Smooth muscle cell (in vitro differentiated cells): Measurements from ENCODE around the gene ESPL1. TPM values are rescaled to one million over a fixed set of nuclear protein-coding genes. Genes with fewer than 3 reads are reported as not detected.

ENCODE experiments used
- DNase-seq: peaks from one replicate; lab custom pipeline; 2025; ENCODE audit not compliant: unreplicated experiment; lab: John Stamatoyannopoulos, UW
- H2AFZ ChIP-seq: fragments of 200-600 bp; sonication (generic); 2 replicates; pipeline ENCODE4 v1.6.0; 2016; ENCODE audit warnings: antibody characterized with exemption, low read depth, mild to moderate bottlenecking
- H3F3A ChIP-seq: fragments of 200-600 bp; sonication (generic); 2 replicates; pipeline ENCODE4 v1.6.0; 2017; ENCODE audit warnings: antibody characterized with exemption, low read depth
- H3K27ac ChIP-seq: fragments of 200-600 bp; sonication (generic); 2 replicates; pipeline ENCODE4 v1.5.1; 2016; ENCODE audit warnings: low read depth, mild to moderate bottlenecking
- H3K27me3 ChIP-seq: fragments of 200-600 bp; sonication (generic); 2 replicates; pipeline ENCODE4 v1.6.1; 2016; ENCODE audit warnings: low read depth, mild to moderate bottlenecking
- H3K36me3 ChIP-seq: fragments of 200-600 bp; sonication (generic); 2 replicates; pipeline ENCODE4 v1.5.1; 2016; ENCODE audit warnings: low read depth
- H3K4me1 ChIP-seq: fragments of 200-600 bp; sonication (generic); 2 replicates; pipeline ENCODE4 v1.5.1; 2016; ENCODE audit warnings: low read depth
- H3K4me2 ChIP-seq: fragments of 200-600 bp; sonication (generic); 2 replicates; pipeline ENCODE4 v1.6.0; 2016; ENCODE audit warnings: mild to moderate bottlenecking
- H3K4me3 ChIP-seq: fragments of 200-600 bp; sonication (generic); 2 replicates; pipeline ENCODE4 v1.5.1; 2016; ENCODE audit warnings: mild to moderate bottlenecking
- H3K79me2 ChIP-seq: fragments of 200-600 bp; sonication (generic); 2 replicates; pipeline ENCODE4 v1.6.0; 2016; ENCODE audit warnings: low read depth, mild to moderate bottlenecking
- H3K9ac ChIP-seq: fragments of 200-600 bp; sonication (generic); 2 replicates; pipeline ENCODE4 v1.6.0; 2016; ENCODE audit warnings: low read depth
- H3K9me3 ChIP-seq: fragments of 200-600 bp; sonication (generic); replicated peaks from 2 replicates; pipeline ENCODE4 v1.5.1; 2016; ENCODE audit warnings: low read depth
- H4K20me1 ChIP-seq: fragments of 200-600 bp; sonication (generic); 2 replicates; pipeline ENCODE4 v1.6.0; 2016; ENCODE audit warnings: low read depth
- WGBS: methylation state at CpG from one replicate; pipeline ENCODE4 v1.1.7; 2016; ENCODE audit warnings: low lambda C conversion rate; 5-methylcytosine and 5-hydroxymethylcytosine counted together
- polyA plus RNA-seq: library from polyadenylated mRNA; unstranded; fragments of >200 nt; fragmentation: Nextera tagmentation; extraction: Ambion mirVana; gene quantifications from 2 replicates; pipeline ENCODE4 v1.2.1, GENCODE V29; 2016
- total RNA-seq: library from RNA; depleted of rRNA; stranded (reverse); fragments of >200 nt; gene quantifications from 2 replicates; pipeline ENCODE4 v1.2.3, GENCODE V29; 2014
- TF ChIP-seq, protein P1 (sequence below): fragments of 200-600 bp; sonication (generic); IDR thresholded peaks from 2 replicates; pipeline ENCODE4 v1.5.1; 2017; ENCODE audit warnings: borderline replicate concordance, mild to moderate bottlenecking, antibody characterized with exemption; ENCODE audit not compliant: insufficient read depth, poor library complexity, severe bottlenecking

Gene ESPL1
- total and polyA plus RNA-seq, 2 experiments from 2014 or later = 2.0 to 3.1 TPM

DNA sequence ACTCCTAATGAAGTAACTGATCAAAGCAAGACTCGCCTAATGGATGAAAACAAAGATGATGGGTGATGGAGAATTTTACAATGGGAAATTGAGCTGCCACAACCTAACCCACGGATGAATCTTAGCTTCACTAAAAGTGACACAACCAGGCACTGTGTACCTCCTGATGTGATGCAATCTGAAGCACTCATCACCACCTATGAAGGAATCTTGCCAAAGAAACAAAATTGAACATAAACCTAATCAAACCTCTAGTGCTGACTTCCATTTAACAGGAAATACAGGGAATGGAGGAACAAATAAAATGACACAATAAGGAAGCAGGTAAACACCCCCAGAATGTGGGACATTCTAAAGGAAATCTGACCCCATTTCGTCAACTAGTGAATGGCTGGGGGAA is 22.8 kb upstream of the ESPL1 start:
- H3K9ac ChIP-seq = no peak overlapping the region
- no peak overlapping the region for H3K27ac ChIP-seq
- no peaks in the 10 kb centered on the region for H3K36me3 ChIP-seq
- DNase-seq = no peak
- 92% methylated on average over 3 of the region's 3 CpGs for WGBS
- no peaks in the 10 kb centered on the region for H3K27me3 ChIP-seq
- H3K9me3 ChIP-seq = no peaks in the 10 kb centered on the region
- peaks cover 4% of the 10 kb centered on the region for H3K4me1 ChIP-seq
- TF ChIP-seq, protein P1, sequence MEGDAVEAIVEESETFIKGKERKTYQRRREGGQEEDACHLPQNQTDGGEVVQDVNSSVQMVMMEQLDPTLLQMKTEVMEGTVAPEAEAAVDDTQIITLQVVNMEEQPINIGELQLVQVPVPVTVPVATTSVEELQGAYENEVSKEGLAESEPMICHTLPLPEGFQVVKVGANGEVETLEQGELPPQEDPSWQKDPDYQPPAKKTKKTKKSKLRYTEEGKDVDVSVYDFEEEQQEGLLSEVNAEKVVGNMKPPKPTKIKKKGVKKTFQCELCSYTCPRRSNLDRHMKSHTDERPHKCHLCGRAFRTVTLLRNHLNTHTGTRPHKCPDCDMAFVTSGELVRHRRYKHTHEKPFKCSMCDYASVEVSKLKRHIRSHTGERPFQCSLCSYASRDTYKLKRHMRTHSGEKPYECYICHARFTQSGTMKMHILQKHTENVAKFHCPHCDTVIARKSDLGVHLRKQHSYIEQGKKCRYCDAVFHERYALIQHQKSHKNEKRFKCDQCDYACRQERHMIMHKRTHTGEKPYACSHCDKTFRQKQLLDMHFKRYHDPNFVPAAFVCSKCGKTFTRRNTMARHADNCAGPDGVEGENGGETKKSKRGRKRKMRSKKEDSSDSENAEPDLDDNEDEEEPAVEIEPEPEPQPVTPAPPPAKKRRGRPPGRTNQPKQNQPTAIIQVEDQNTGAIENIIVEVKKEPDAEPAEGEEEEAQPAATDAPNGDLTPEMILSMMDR = no peak
- H3F3A ChIP-seq = no peaks in the 10 kb centered on the region
- H3K4me2 ChIP-seq = no peak overlapping the region
- H2AFZ ChIP-seq = no peak overlapping the region
- H3K79me2 ChIP-seq = no peaks in the 10 kb centered on the region
- H4K20me1 ChIP-seq = no peaks in the 10 kb centered on the region
- no peak overlapping the region for H3K4me3 ChIP-seq

DNA sequence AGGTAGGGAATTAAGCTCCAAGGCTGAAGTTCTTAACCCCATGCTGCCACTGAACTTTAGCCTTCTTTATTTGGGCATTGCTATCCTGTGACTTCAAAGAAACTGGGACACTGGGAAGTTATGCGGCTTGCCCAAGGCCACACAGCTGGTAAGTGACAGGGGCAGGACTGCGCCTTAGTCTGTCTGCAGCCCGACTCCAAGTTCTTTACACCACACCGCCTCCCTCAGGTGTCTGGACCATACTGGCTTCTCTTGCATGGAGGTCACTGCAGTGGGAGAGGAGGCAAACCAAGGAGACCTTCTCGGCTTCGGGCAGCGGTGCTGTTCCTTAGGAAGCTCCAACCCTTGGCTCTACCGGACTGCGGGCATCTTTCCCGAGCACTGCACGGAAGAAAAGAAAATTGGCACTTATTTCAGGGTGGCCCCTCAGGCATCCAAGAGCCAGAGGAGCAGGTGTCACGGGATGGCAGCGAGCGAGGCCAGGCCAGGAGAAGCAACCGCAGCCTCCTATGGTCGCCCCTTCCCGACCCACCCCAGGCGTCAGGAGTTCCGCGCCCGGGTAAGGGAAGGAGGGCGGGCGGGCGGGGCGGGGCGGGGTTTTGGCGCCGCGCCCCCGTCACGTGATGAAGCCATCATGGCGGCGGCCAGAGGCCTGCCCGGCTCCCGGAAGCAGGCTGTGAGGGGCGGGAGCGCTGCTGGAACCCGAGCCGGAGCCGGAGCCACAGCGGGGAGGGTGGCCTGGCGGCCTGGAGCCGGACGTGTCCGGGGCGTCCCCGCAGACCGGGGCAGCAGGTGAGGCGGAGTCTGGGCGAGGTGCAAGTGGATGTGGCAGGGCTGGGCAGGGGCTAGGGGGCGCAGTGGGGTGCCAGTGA is 16.4 kb upstream of the ESPL1 start:
- Histone ChIP-seq H3K4me2 (peak overlapping the region; percentile 96), H3K4me1 (peaks cover 10% of the 10 kb centered on the region), H3K79me2 (peaks cover 16% of the 10 kb centered on the region), H3K27me3 (no peaks in the 10 kb centered on the region), H2AFZ (peak overlapping the region; percentile 95), H4K20me1 (no peaks in the 10 kb centered on the region), H3F3A (peaks cover 6% of the 10 kb centered on the region), H3K4me3 (peak overlapping the region; percentile 93), H3K9me3 (no peaks in the 10 kb centered on the region), H3K27ac (peak overlapping the region; percentile 73), H3K36me3 (no peaks in the 10 kb centered on the region), H3K9ac (peak overlapping the region; percentile 69)
- 1% methylated on average over 34 of the region's 51 CpGs for WGBS
- DNase-seq = peak; percentile 63
- TF ChIP-seq, protein P1 = peak; percentile 38

DNA sequence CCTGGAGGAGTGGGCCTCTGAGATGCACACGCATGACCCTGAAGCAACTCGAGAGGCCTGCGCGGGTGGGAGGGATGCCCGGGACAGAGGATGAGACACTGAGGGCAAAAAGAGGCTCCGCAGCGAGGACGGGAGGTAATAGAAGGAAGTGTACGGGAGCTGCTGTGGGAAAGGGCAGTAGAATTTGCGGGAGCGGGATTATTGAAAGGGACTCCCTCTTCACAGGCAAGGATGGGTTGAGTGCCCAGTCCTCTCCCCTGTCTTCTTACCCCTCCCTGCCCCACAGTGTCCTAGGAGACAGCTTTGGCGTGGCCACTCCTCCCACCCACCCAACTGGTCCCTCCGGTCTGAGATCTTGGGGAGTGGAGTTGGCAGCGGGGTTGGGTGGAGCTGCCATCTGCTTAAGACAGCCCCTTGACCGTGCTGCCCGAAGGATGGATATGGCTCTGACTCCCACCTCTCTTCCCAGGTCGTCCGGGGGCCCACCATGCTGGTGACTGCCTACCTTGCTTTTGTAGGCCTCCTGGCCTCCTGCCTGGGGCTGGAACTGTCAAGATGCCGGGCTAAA is 15.7 kb upstream of the ESPL1 start:
- H2AFZ ChIP-seq = peak overlapping the region; percentile 95
- no peak for DNase-seq
- peak overlapping the region; percentile 93 for H3K4me3 ChIP-seq
- H3K36me3 ChIP-seq = no peaks in the 10 kb centered on the region
- no peaks in the 10 kb centered on the region for H3K9me3 ChIP-seq
- no peaks in the 10 kb centered on the region for H4K20me1 ChIP-seq
- H3K9ac ChIP-seq = peak overlapping the region; percentile 69
- WGBS = 18% methylated on average over 18 of the region's 19 CpGs
- H3K27ac ChIP-seq = peak overlapping the region; percentile 73
- H3F3A ChIP-seq = peaks cover 6% of the 10 kb centered on the region
- H3K4me2 ChIP-seq = peak overlapping the region; percentile 96
- H3K4me1 ChIP-seq = peaks cover 10% of the 10 kb centered on the region
- TF ChIP-seq, protein P1 = no peak
- H3K79me2 ChIP-seq = peaks cover 16% of the 10 kb centered on the region
- H3K27me3 ChIP-seq = no peaks in the 10 kb centered on the region
